NCI-H1048 (cell line): ENCODE data around the gene FFAR3.
A peak's percentile ranks its signal among the peaks of the same experiment; 100 is the strongest.
"Not testable (repeated sequence)": the region's sequence is repeated elsewhere in the genome, so short reads cannot be mapped to it uniquely, and the experiment has no call there.

ENCODE experiments used
- DNase-seq: peaks from one replicate; lab custom pipeline; 2025; lab: John Stamatoyannopoulos, UW

The FFAR3 gene

DNA sequence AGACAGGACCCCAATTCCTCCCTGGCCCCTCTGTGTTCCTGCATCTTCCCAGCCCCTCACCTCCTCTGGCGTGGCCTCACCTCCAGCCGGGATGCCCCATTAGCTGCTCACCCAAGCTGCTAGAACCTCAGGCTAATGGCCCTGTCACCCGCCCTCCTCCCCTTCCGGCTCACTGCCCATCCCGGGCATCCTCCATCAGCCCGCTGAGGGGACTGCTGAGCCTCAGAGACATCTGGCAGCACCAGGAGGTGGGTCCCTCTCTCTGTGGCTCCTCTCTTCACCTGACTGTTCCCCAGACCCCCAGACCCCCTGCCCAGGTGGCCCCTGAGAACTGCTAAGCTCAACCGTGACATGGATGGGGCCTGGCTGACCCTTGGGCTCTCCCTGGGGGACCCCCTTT, 7.7 kb upstream of the FFAR3 start:
- no peak for DNase-seq

GRCh38 chr19:35351411-35352176, 6.7 kb upstream of the FFAR3 start:
- DNase-seq, result no peak

DNA sequence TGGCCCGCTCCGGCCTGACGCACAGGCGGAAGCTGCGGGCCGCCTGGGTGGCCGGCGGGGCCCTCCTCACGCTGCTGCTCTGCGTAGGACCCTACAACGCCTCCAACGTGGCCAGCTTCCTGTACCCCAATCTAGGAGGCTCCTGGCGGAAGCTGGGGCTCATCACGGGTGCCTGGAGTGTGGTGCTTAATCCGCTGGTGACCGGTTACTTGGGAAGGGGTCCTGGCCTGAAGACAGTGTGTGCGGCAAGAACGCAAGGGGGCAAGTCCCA, 6.1 kb upstream of the FFAR3 start:
- DNase-seq, result no peak

DNA sequence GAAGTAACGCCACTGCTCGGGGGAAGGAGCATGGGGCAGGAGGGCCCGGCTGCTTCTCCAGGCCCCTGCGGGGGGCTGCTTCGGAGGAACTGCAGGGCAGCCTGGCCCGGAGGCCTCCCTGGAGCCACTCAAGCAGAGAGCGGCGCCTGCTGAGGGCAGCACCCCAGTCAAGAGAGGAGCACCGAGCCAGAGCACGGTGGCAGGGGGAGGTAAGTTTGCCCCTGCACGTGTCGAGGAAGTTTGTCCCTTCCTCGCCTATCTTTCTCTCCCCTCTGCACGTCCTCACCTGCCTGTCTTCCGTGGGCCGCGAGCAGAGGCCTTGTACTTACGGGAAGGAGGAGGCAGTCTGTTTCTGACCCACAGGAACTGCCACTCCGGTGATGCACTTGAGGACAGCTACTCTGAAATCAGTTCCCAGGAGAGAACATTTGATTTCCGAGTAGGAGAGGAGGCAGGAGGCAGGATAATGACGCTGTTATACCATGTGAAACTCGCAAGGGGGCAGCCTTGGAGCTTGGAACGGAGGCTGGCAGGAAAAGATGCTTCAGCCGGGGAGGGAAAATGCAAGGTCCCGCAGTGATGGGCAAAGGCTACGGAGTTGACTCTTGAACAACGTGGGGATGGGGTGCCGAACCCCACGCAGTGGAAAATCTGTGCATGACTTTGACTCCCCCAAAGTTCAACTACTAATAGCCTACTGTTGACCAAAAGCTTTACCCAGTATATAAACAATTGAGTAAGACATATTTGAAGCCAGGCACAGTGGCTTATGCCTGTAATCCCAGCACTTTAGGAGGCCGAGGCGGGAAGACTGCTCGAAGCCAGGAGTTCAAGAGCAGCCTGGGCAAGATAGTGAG, 5.6 kb upstream of the FFAR3 start:
- peak; percentile 4 for DNase-seq

- no peak for DNase-seq
These were observed 4.6 kb upstream of the FFAR3 start for GRCh38 chr19:35353635-35354034.

- no peak for DNase-seq
These were observed 3.4 kb upstream of the FFAR3 start for GRCh38 chr19:35354898-35355297.

GRCh38 chr19:35355791-35356460, 2.3 kb upstream of the FFAR3 start:
- no peak for DNase-seq

DNA sequence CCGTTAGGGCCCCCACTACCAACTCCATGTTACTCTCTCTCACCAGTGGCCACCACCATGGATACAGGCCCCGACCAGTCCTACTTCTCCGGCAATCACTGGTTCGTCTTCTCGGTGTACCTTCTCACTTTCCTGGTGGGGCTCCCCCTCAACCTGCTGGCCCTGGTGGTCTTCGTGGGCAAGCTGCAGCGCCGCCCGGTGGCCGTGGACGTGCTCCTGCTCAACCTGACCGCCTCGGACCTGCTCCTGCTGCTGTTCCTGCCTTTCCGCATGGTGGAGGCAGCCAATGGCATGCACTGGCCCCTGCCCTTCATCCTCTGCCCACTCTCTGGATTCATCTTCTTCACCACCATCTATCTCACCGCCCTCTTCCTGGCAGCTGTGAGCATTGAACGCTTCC, 574 bp downstream of the FFAR3 start:
- DNase-seq, result not testable (repeated sequence)

GRCh38 chr19:35359395-35359794, 1.1 kb downstream of the FFAR3 start:
- not testable (repeated sequence) for DNase-seq

GRCh38 chr19:35360081-35360480, 1.8 kb downstream of the FFAR3 start:
- not testable (repeated sequence) for DNase-seq

DNA sequence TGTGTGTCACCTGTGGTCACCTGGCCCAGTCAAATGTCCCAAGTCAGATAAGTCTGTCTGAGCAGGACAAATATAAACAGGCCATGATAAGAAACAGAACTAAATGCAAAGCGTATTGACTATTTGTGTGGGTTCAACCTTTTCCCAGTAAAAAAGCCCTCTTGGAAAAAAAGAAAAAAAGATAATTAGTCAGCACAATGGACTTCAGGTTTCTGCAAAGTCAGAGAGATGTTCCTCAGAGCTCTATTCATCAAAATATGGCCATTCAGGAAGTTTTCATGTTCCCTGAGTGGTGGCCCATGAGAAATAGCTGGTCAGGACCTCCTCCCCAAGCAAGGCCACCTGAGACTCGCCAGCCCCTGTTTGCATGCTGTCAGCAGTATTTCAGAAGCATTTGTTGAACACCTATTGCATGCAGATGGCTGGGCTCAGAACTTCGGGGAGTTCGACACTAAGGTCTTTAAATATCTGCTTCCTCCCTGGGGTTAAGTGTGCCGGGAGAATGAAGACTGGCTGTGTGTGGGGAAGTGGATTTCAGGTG, 2.7 kb downstream of the FFAR3 start:
- no peak for DNase-seq

DNA sequence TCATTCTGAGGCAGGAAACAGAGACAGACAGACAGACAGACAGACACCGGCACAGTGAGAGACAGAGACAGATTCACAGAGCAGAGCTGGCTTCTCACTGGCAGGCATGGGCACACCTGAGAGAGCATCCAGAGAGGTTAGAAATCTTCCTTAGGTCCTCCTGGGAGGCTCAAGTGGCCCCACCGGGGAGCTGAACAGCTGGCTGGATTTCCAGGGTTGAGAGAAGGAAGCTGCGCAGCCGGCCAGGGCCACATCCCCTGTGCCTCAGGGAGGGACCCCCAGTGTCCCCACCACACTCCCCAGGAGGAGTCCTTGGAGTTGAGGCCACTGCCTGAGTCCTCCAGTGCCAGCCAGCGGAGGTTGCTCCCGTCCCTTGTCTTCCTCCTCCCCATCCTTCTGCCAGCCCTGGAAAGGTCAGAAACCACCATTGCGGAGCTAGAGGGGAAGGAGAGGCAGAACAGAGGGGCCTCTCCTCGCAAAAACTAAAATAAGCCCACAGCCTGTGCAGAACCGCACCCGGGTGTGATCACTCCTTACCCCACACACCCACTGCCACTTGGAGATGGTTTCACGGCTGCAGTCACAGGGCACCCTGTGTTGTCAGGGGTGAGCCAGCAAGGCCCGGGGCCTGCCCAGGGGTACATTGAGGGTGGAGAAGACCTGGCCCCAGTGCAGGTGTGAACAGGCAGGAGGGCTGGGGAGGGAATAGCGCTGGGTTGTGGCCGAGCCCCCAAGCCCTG, 4.2 kb downstream of the FFAR3 start:
- DNase-seq, result no peak

DNA sequence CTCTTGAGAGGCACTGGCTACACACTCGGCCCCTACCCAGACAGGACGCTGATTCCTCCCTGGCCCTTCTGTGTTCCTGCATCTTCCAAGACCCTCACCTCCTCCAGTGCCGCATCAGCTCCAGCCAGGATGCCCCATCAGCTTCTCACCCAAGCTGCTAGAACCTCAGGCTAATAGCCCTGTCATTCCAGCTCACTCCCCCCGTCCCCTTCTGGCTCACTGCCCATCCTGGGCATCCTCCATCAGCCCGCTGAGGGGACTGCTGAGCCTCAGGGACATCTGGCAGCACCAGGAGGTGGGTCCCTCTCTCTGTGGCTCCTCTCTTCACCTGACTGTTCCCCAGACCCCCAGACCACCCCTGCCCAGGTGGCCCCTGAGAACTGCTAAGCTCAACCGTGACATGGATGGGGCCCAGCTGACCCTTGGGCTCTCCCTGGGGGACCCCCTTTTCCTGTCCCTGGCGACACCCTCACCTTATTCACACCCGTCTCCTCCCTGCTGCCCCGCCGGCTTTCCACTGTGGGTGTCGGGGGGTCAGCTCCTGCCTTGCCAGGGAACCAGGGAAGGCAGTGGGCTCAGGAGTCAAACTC, 4.8 kb downstream of the FFAR3 start:
- DNase-seq, result no peak

DNA sequence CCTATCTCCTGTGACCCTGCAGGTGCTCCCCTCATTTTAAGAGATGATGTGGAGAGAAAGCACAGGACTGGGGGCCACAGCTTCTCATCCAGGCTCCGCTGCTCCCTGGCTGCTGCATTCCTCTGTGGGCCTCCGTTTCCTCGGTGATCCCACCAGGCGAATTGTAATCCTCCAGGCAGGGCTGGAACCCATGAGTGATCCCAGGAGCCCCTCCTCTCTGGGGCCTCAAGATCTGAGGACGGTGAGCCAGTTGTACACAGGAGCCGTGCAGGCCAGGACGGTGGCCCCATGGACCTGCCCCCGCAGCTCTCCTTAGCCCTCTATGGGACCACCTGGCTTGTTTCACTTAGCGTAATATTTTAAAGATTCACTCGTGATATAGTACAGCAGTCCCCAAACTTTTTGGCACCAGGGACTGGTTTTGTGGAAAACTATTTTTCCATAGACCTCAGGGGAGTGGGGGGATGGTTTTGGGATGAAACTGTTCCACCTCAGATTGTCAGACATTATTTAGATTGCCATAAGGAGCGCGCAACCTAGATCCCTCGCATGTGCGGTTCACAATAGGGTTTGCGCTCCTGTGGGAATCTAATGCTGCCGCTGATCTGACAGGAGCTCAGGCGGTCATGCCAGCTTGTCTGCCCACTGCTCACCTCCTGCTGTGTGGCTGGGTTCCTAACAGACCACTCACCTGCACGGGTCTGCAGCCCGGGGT, 5.6 kb downstream of the FFAR3 start:
- no peak for DNase-seq

GRCh38 chr19:35365303-35365702, 7.0 kb downstream of the FFAR3 start:
- DNase-seq, result no peak

- DNase-seq, result no peak
These were observed 10.1 kb downstream of the FFAR3 start for GRCh38 chr19:35368378-35368777.

GRCh38 chr19:35369522-35369921, 11.3 kb downstream of the FFAR3 start:
- no peak for DNase-seq

DNA sequence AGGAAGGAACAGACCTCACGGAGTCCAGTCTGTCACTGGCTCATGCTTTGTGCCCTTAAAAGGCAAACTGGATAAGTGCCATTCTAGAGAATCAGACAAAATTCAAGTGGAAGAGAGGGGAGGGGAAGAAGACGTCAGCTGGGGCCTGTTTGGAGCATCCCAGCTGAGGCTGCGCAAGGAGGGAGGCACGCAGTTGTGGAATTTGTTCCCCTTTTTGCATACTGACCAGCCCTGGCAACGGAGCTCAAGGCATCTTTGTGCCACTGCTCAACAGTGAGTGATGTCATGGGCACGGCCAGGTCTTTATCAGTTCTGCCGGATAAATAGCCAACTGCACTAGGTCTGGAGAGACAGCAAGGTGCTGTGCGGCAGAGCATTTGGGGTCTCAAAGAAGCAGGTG, 12.5 kb downstream of the FFAR3 start, which contains the start of gene GPR42:
Gene GPR42 (plus strand): TSS at position 347 of the 400 bp plus-strand sequence. CDS start 292 bp downstream, outside the sequence.
- no peak for DNase-seq

GRCh38 chr19:35373492-35373891, 15.2 kb downstream of the FFAR3 start:
- DNase-seq, result no peak

DNA sequence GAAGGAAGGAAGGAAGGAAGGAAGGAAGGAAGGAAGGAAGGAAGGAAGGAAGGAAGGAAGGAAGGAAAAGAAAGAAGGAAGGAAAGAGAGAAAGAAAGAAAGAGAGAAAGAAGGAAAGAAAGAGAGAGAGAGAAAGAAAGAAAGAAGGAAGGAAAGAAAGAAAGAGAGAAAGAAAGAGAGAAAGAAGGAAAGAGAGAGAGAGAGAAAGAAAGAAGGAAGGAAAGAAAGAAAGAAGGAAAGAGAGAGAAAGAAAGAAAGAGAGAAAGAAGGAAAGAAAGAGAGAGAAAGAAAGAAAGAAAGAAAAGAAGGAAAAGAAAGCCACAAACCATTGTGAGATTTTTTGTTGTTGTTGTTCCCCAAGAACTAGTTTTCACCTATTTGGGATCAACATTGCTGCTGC, 15.8 kb downstream of the FFAR3 start:
- DNase-seq, result not testable (repeated sequence)
